Panc1 (cell line): ENCODE data around the gene PTGIS. TPM values are rescaled to one million over a fixed set of nuclear protein-coding genes. Genes with fewer than 3 reads are reported as not detected.

Experiments used
- ATAC-seq: fragments of 200-7000 bp; cut with Tn5 transposase; 2 replicates; pipeline ENCODE4 v1.9.1; 2020; ENCODE audit warnings: mild to moderate bottlenecking, moderate library complexity
- BruUV-seq: library from RNA; stranded (reverse); fragments of 400-500 nt; replicated peaks from 2 replicates; lab custom pipeline; 2021; lab: Mats Ljungman, UMichigan
- CTCF ChIA-PET: fragments of 300-600 bp; sonication (Branson Sonifier 250); formaldehyde crosslinking; loops from one replicate; lab custom pipeline; 2022; ENCODE audit warnings: antibody characterized with exemption; lab: Charles Lee
- POLR2A ChIA-PET: fragments of 300-600 bp; sonication (Branson Sonifier 250); formaldehyde crosslinking; loops from one replicate; lab custom pipeline; 2022; ENCODE audit warnings: antibody characterized with exemption; lab: Charles Lee
- DNase-seq: peaks from one replicate; pipeline ENCODE4 v3.0.0-alpha.2; 2010; ENCODE audit warnings: low read depth, low spot score
- H3K27ac ChIP-seq: 2 replicates; pipeline ENCODE4 v1.5.1; 2011; ENCODE audit warnings: mild to moderate bottlenecking, low read length, inconsistent platforms
- H3K27me3 ChIP-seq: fragments of 200-500 bp; sonication (Bioruptor generic); 2 replicates; pipeline ENCODE4 v1.6.0; 2014; ENCODE audit warnings: low read length, inconsistent platforms; ENCODE audit not compliant: control insufficient read depth, insufficient read depth
- H3K36me3 ChIP-seq: fragments of 200-500 bp; sonication (Bioruptor generic); 2 replicates; pipeline ENCODE4 v1.5.1; 2014; ENCODE audit warnings: inconsistent platforms, mild to moderate bottlenecking, low read length, moderate library complexity; ENCODE audit not compliant: control insufficient read depth, insufficient read depth
- H3K4me1 ChIP-seq: 2 replicates; pipeline ENCODE4 v1.5.1; 2011; ENCODE audit warnings: inconsistent platforms, mild to moderate bottlenecking, low read length, moderate library complexity; ENCODE audit not compliant: control insufficient read depth, insufficient read depth
- H3K4me3 ChIP-seq, 2 experiments: 2 replicates each; pipeline ENCODE4 v1.5.1; 2011 to 2012; ENCODE audit warnings: low read depth in 2 of 2, low read length in 2 of 2, mild to moderate bottlenecking in 2 of 2, inconsistent platforms in 1 of 2, moderate library complexity in 1 of 2
- H3K9me3 ChIP-seq: fragments of 200-500 bp; sonication (Bioruptor generic); 2 replicates; pipeline ENCODE4 v1.5.1; 2014; ENCODE audit warnings: low read depth, mild to moderate bottlenecking, inconsistent platforms, low read length, moderate library complexity; ENCODE audit not compliant: control insufficient read depth, insufficient read depth
- CTCF ChIP-seq: fragments of 450-650 bp; IDR thresholded peaks from 2 replicates; pipeline ENCODE4 v1.5.1; 2017; ENCODE audit warnings: mild to moderate bottlenecking
- POLR2AphosphoS5 ChIP-seq: IDR thresholded peaks from 2 replicates; pipeline ENCODE4 v1.6.1; 2012; ENCODE audit warnings: mild to moderate bottlenecking, low read depth, low read length, moderate library complexity
- REST ChIP-seq, 2 experiments: IDR thresholded peaks; 2 replicates each; pipeline ENCODE4 v1.6.1; 2011 to 2012; ENCODE audit warnings: low read depth in 2 of 2, control low read depth in 1 of 2, low read length in 1 of 2, mild to moderate bottlenecking in 1 of 2, moderate library complexity in 1 of 2; ENCODE audit not compliant: insufficient read depth in 1 of 2
- SIN3A ChIP-seq: IDR thresholded peaks from 2 replicates; pipeline ENCODE4 v1.6.1; 2012; ENCODE audit warnings: low read depth, mild to moderate bottlenecking, low read length, moderate library complexity, borderline replicate concordance; ENCODE audit not compliant: insufficient read depth
- TCF7L2 ChIP-seq: IDR thresholded peaks from 2 replicates; pipeline ENCODE4 v1.6.1; 2011; ENCODE audit warnings: mild to moderate bottlenecking, low read depth, low read length, inconsistent platforms
- in situ Hi-C: cut with HindIII; loops from 2 replicates; pipeline ENCODE4 v1.10.0; 2016; ENCODE audit warnings: low sequenced_read_pairs, low pct_unique_long_range_greater_than_20kb
- intact Hi-C: fragments of 100-400 bp; cut with micrococcal nuclease; formaldehyde crosslinking; loops from one replicate; pipeline ENCODE4 v1.10.0; 2022; ENCODE audit not compliant: unreplicated experiment
- total RNA-seq: library from RNA; stranded (reverse); gene quantifications from one replicate; pipeline ENCODE4 v1.2.1, GENCODE V29; 2021; ENCODE audit not compliant: unreplicated experiment

The PTGIS gene
- total RNA-seq, 1 experiment from 2014 or later: 4.4 TPM

DNA sequence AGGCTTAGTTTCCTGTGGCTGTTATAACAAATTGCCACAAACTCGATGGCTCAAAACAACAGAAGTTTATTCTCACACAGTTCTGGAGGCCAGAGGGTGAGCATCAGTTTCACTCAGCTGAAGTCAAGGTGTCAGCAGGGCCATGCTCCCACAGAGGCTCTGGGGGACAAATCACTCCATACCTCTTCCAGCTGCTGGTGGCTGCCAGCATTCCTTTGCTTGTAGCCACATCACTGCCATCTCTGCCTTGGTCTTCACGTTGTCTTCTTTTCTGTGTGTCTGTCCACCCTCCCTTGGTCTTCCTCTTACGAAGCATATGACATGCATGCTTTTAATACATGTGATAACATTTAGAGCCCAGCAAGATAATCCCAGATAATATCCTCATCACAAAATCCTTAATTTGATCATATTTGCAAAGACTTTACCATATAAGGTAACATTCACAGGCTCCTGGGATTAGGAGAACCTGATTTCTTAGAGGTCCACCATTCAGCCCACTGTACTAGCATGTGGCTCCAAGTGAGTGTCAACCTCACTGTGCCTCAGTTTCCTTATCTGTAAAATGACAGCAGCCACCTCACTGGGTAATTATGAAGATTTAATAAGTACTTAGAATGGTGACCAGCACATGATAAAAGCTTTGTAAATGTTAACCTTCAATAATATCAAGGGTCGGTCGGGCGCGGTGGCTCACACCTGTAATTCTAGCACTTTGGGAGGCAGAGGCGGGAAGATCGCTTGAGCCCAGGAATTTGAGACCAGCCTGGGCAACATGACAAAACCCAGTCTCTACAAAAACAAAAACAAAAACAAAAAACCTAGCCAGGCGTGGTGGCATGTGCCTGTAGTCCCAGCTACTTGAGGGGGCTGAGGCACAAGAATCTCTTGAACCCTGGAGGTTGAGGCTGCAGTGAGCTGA is 14.7 kb upstream of the PTGIS start:
- Histone ChIP-seq H3K4me1 (peaks cover 33% of the 10 kb centered on the region), H3K9me3 (no peaks in the 10 kb centered on the region), H3K4me3 (no peak overlapping the region), H3K27me3 (no peaks in the 10 kb centered on the region), H3K27ac (peak overlapping the region; percentile 51), H3K36me3 (no peaks in the 10 kb centered on the region)
- TF ChIP-seq REST (IDR thresholded peaks at IDR 0.05; ENCODE audit: insufficient read depth in 1 of 2, low read depth in 2 of 2, low read length in 1 of 2): no peak
- no peak for TF ChIP-seq POLR2AphosphoS5
- no peak for TF ChIP-seq CTCF
- TF ChIP-seq SIN3A: no peak
- no peak for TF ChIP-seq TCF7L2
- ATAC-seq (no peak), DNase-seq (no peak)
- ChIA-PET POLR2A (no interaction called here), CTCF (interaction anchor here (0.5 to 0.6 kb wide), 3 partner anchors 78 to 248 kb away, joined by 3 to 10 read pairs (median 4); no protein-coding TSS in a partner anchor)
- intact Hi-C loops (no loop called here), in situ Hi-C loops (no loop called here)
- no TSS peak for BruUV-seq

GRCh38 chr20:49581482-49581881 is 13.5 kb upstream of the PTGIS start:
- Histone ChIP-seq H3K27ac (peak overlapping the region; percentile 62; the same call in 1 of the 2 replicates), H3K27me3 (no peaks in the 10 kb centered on the region), H3K4me3 (no peak overlapping the region), H3K36me3 (no peaks in the 10 kb centered on the region), H3K4me1 (peaks cover 33% of the 10 kb centered on the region), H3K9me3 (no peaks in the 10 kb centered on the region)
- DNase-seq (no peak), ATAC-seq (no peak)
- no TSS peak for BruUV-seq
- CTCF ChIA-PET: no interaction called here
- intact Hi-C loops (no loop called here), in situ Hi-C loops (no loop called here)
- TF ChIP-seq POLR2AphosphoS5 (no peak), CTCF (no peak), REST (IDR thresholded peaks at IDR 0.05; ENCODE audit: insufficient read depth in 1 of 2, low read depth in 2 of 2, low read length in 1 of 2) (no peak), SIN3A (no peak), TCF7L2 (no peak)
- POLR2A ChIA-PET: no interaction called here
